GM10248 (cell line): ENCODE results near the gene YPEL5.

Experiments used
- CTCF ChIA-PET: fragments of 300-600 bp; sonication (Branson Sonifier 250); formaldehyde crosslinking; extraction: SDS; loops from one replicate; lab custom pipeline; 2021; ENCODE audit warnings: antibody characterized with exemption; lab: Yijun Ruan, JAX
- POLR2A ChIA-PET: fragments of 350-650 bp; sonication (Branson Sonifier 250); formaldehyde crosslinking; extraction: SDS; loops from one replicate; lab custom pipeline; 2020; ENCODE audit warnings: antibody characterized with exemption; lab: Yijun Ruan, JAX
- DNase-seq: peaks from one replicate; pipeline ENCODE4 v3.0.0; 2012; ENCODE audit errors: extremely low spot score
- TF ChIP-seq, protein P1 (sequence below): IDR thresholded peaks from 2 replicates; pipeline ENCODE4 v1.5.1; 2012; ENCODE audit warnings: mild to moderate bottlenecking, low read depth; ENCODE audit errors: extremely low read depth, missing control alignments, control extremely low read depth

YPEL5 gene

DNA sequence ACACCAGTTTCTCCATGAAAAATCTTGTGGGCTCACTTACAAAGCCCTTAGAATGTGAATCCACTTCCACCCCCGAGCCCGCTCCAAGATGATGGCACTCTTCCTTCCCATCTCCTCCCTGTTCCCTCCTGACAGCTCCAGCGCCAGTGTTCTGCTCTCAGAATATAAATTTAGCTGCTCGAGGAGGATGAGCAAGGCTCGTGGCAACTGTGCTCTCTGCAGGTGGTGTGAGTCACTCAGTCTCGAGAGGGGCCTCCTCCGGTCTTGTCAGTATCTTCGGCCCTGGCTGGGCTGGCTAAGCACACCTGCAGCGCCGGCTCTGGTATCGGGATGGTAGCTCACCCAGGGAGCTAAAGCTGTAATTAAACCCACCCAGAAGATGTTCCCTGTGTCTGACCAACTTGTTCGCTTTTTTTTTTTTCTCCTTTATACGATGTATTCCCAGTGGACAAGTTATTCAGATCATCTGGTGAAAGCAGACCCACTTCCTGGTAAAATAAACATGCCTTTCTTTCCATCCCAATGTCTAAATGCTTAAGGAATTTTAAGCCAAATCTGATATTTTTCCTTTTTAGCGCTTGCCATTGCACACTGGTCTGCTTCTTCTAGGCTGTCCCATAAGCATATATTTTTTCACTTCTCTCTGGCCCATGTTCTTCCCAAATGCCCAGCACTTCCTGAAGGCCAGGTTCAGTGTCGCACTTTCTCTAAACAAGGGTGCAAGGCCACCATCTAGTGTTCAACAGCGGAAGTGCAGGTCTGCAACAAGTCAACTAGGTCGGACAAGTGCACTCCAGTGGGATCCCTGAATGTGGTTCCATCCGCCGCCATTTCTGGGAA lies 31.4 kb upstream of the YPEL5 start:
- POLR2A ChIA-PET = no interaction called here
- peak; percentile 66 for DNase-seq
- CTCF ChIA-PET = interaction anchor here (0.8 to 7.2 kb wide), 17 partner anchors 9 to 341 kb away, joined by 3 to 52 read pairs (median 7); no protein-coding TSS in a partner anchor
- TF ChIP-seq, protein P1, sequence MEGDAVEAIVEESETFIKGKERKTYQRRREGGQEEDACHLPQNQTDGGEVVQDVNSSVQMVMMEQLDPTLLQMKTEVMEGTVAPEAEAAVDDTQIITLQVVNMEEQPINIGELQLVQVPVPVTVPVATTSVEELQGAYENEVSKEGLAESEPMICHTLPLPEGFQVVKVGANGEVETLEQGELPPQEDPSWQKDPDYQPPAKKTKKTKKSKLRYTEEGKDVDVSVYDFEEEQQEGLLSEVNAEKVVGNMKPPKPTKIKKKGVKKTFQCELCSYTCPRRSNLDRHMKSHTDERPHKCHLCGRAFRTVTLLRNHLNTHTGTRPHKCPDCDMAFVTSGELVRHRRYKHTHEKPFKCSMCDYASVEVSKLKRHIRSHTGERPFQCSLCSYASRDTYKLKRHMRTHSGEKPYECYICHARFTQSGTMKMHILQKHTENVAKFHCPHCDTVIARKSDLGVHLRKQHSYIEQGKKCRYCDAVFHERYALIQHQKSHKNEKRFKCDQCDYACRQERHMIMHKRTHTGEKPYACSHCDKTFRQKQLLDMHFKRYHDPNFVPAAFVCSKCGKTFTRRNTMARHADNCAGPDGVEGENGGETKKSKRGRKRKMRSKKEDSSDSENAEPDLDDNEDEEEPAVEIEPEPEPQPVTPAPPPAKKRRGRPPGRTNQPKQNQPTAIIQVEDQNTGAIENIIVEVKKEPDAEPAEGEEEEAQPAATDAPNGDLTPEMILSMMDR = peak; percentile 86

- CTCF ChIA-PET = interaction anchor here (0.8 to 7.2 kb wide), 12 partner anchors 9 to 596 kb away, joined by 3 to 52 read pairs (median 7); no protein-coding TSS in a partner anchor
- POLR2A ChIA-PET = no interaction called here
Measured at GRCh38 chr2:30115981-30116285, 30.9 kb upstream of the YPEL5 start.

DNA sequence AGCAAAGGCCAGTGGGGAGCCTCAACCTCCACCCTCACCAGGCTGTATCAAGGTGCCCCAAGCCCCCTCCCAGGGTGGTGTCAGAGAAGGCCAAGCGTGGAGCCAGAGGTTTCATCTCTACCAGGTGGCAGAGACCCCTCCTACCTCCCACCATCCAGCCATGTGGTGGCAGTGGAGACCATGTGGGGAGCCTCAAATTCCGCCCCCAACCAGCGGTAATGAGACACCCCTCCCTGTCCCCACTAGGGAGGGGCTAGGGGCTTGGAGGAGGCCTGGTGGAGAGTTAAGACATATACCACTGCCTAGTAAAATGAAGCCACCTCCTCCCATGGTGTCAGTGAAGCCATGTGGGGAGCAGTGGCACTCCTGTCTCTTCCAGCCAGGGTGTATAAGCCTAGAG lies 24.4 kb upstream of the YPEL5 start:
- POLR2A ChIA-PET = no interaction called here
- TF ChIP-seq, protein P1 = no peak
- no peak for DNase-seq
- CTCF ChIA-PET = no interaction called here

More at GRCh38 chr2:30115981-30116285, 30.9 kb upstream of the YPEL5 start:
- TF ChIP-seq, protein P1 = no peak
- no peak for DNase-seq

DNA sequence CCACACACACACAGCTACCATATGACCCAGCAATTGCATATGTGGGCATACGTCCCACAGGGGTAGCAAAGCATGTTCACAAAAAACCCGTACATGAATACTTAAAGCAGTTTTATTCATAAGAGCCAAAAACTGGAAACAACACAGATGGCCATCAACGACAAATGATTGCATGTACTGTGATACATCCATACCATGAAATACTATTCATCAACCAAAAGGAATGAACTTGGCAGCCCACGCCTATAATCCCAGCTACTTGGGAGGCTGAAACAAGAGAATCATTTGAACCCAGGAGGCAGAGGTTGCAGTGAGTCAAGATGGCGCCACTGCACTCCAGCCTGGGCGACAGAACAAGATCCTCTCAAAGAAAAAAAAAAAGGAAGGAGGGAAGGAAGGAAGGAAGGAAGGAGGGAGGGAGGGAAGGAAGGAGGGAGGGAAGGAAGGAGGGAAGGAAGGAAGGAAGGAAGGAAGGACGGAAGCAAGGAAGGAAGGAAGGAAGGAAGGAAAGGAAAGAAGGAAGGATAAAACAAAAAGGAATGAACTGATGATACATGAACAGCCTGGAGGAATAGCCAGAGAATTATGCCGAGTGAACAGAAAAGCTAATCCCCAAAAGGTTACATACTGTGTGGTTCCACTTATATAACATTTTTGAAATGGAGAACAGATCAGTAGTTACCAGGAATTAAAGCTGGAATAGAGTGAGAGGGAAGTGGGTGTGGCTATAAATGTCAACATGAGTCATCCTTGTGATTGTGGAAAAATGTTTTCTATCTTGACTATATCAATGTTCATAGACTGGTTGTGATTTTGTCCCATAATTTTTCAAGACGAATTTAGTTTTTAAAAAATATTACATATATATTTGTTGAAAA lies 19.6 kb upstream of the YPEL5 start:
- no peak for DNase-seq
- ChIA-PET CTCF (interaction anchor here (1.2 to 1.7 kb wide), 2 partner anchors 9 to 584 kb away, joined by 4 to 6 read pairs; no protein-coding TSS in a partner anchor), POLR2A (no interaction called here)
- TF ChIP-seq, protein P1 = no peak

DNA sequence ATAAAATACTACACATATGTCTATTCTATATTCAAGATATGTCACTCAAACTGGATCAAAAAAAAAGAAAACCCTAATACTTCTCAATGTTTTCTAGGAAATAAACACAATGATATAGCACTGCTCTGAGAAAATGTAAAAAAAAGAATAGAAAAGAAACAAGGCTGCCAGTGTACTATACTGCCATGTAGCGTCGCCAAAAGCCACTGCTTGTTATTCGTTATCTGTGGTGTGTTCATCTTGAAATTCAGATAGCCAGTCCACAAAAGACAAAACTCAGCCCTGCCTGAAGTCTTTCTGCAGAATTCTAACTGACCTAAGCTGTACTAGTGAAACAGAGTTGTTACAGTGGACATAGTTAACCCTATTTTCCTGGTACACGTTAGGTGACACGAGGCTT lies 12.2 kb upstream of the YPEL5 start:
- ChIA-PET CTCF (interaction anchor here (0.8 to 7.6 kb wide), 8 partner anchors 11 to 571 kb away, joined by 3 to 47 read pairs (median 4); partner anchors contain the start of gene YPEL5), POLR2A (no interaction called here)
- TF ChIP-seq, protein P1 = no peak
- DNase-seq = no peak

DNA sequence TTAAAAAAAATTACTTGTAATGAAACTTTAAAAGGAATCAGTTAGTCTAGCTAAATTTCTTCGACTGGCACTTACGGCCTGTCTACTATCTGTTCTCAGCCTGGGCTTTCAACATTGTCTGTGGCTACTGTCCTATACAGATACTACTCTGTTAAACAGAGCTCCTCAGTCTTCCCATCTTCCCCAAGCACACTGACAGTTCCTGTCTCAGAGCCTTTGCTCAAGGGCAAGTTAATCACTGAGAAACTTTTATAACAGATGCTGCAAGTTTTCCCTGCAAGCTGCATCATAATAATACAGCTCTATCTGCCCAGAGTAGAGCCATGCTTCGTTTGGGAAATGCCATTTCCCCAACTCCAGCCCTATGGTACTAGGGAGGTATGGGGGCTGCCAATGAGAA lies 11.3 kb upstream of the YPEL5 start:
- TF ChIP-seq, protein P1 = no peak
- no peak for DNase-seq
- ChIA-PET POLR2A (no interaction called here), CTCF (interaction anchor here (0.8 to 7.6 kb wide), 7 partner anchors 12 to 576 kb away, joined by 3 to 47 read pairs (median 6); partner anchors contain the start of gene YPEL5)
